Left lung (tissue), 10 donors: ENCODE measurements around the gene PPP1R26. TPM values are rescaled to one million over a fixed set of nuclear protein-coding genes. Genes with fewer than 3 reads are reported as not detected.

Experiments
- ATAC-seq: fragments of 200-7000 bp; cut with Tn5 transposase; one replicate; pipeline ENCODE4 v1.9.1; 2020; ENCODE audit warnings: moderate library complexity
- DNase-seq, 4 donors: peaks; one replicate each; pipeline ENCODE4 v3.0.0-alpha.2; 2013 to 2020
- H3K27ac ChIP-seq, 2 donors: fragments of 200-600 bp; sonication (generic) in 1 of 2; one replicate each; pipeline versions ENCODE4 v1.5.0 to v1.8.0; 2020 to 2021
- H3K27me3 ChIP-seq, 2 donors: fragments of 200-600 bp; sonication (generic) in 1 of 2; one replicate each; pipeline versions ENCODE4 v1.5.0 to v1.8.0; 2020 to 2021
- H3K36me3 ChIP-seq, 2 donors: fragments of 200-600 bp; sonication (generic) in 1 of 2; one replicate each; pipeline versions ENCODE4 v1.5.0 to v1.8.0; 2020 to 2021
- H3K4me1 ChIP-seq, 2 donors: fragments of 200-600 bp; one replicate each; pipeline ENCODE4 v1.8.0; 2021
- H3K4me3 ChIP-seq, 2 donors: fragments of 200-600 bp; sonication (generic) in 1 of 2; one replicate each; pipeline versions ENCODE4 v1.5.0 to v1.8.0; 2020 to 2021; ENCODE audit warnings: mild to moderate bottlenecking in 1 of 2
- H3K9me3 ChIP-seq, 2 donors: fragments of 200-600 bp; sonication (generic) in 1 of 2; one replicate each; pipeline versions ENCODE4 v1.5.0 to v1.8.0; 2020 to 2021
- intact Hi-C, 2 donors: fragments of 100-400 bp; cut with DNase I; formaldehyde crosslinking; loops; one replicate each; pipeline versions ENCODE4 v1.11.2 to v1.14.2; 2022
- polyA plus RNA-seq, 6 donors: library from polyadenylated mRNA; unstranded; fragments of 120-200 nt; gene quantifications; one replicate each; pipeline ENCODE4 v1.2.1, GENCODE V29; 2013; ENCODE audit not compliant: insufficient read length in 6 of 6
- total RNA-seq, 2 donors: library from RNA; stranded (reverse); fragmentation: NEBNext Ultra II Directional; extraction: Animal tissue kit (Norgen Biotek cat#: 25700); gene quantifications; one replicate each; pipeline ENCODE4 v1.2.1, GENCODE V29; 2021
- TF ChIP-seq, protein P1 (sequence below), 2 donors: fragments of 200-600 bp; sonication (generic) in 1 of 2; IDR thresholded peaks; one replicate each; pipeline versions ENCODE4 v1.5.0 to v1.8.0; 2021; ENCODE audit warnings: antibody characterized with exemption in 2 of 2
- donor health status: DM: no; HTN: yes; CAD: no.
- donor health status: DM: no; HTN: no; CAD: no.

PPP1R26 gene
- total and polyA plus RNA-seq, 8 donors = 18.1 to 37.7 (median 31.1) TPM

DNA sequence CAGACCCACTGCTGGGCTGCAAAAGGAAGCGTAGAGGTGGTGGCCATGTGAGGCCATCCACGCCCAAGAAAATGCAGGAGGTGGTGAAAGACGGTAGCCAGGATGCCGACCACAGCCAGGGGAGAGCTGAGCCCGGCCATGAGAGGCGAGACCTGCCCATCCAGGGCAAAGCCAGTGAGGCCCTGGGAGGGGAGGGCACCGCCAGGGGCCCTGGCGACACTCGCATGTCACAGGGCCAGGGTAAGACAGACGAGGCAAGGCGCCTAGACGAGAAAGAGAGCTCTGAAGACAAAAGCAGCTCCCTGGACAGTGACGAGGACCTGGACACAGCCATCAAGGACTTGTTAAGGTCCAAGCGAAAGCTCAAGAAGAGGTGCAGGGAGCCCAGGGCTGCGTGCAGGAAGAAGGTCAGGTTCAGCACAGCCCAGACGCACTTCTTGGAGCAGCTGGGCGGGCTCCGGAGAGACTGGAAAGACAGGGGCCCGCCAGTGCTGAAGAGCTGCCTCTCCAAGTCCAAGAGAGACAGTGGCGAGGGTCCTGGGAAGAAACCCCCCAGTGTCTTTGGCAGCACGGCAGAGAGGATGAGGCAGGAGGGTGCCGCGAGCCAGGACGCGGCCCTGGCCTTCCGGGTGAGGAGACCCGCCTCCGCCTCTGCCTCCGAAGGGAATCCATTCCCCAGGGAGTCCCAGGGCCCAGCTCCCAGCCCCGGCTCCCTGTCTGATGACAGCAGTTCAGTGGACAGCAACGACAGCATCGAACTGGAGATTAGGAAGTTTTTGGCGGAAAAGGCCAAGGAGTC lies 6.9 kb downstream of the PPP1R26 start:
- peaks cover 0 to 2% of the 10 kb centered on the region in 2 donors for H3K4me1 ChIP-seq
- peak in 1 of 4 donors; percentile 76 for DNase-seq
- no peaks in the 10 kb centered on the region for H3K9me3 ChIP-seq
- no peak overlapping the region for H3K4me3 ChIP-seq
- no peak overlapping the region for H3K27ac ChIP-seq
- intact Hi-C loops = no loop called here
- H3K27me3 ChIP-seq = peaks cover 0 to 4% of the 10 kb centered on the region in 2 donors
- TF ChIP-seq, protein P1, sequence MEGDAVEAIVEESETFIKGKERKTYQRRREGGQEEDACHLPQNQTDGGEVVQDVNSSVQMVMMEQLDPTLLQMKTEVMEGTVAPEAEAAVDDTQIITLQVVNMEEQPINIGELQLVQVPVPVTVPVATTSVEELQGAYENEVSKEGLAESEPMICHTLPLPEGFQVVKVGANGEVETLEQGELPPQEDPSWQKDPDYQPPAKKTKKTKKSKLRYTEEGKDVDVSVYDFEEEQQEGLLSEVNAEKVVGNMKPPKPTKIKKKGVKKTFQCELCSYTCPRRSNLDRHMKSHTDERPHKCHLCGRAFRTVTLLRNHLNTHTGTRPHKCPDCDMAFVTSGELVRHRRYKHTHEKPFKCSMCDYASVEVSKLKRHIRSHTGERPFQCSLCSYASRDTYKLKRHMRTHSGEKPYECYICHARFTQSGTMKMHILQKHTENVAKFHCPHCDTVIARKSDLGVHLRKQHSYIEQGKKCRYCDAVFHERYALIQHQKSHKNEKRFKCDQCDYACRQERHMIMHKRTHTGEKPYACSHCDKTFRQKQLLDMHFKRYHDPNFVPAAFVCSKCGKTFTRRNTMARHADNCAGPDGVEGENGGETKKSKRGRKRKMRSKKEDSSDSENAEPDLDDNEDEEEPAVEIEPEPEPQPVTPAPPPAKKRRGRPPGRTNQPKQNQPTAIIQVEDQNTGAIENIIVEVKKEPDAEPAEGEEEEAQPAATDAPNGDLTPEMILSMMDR (IDR thresholded peaks at IDR 0.05) = no peak
- H3K36me3 ChIP-seq = peaks cover 0 to 57% of the 10 kb centered on the region in 2 donors
- ATAC-seq = no peak

DNA sequence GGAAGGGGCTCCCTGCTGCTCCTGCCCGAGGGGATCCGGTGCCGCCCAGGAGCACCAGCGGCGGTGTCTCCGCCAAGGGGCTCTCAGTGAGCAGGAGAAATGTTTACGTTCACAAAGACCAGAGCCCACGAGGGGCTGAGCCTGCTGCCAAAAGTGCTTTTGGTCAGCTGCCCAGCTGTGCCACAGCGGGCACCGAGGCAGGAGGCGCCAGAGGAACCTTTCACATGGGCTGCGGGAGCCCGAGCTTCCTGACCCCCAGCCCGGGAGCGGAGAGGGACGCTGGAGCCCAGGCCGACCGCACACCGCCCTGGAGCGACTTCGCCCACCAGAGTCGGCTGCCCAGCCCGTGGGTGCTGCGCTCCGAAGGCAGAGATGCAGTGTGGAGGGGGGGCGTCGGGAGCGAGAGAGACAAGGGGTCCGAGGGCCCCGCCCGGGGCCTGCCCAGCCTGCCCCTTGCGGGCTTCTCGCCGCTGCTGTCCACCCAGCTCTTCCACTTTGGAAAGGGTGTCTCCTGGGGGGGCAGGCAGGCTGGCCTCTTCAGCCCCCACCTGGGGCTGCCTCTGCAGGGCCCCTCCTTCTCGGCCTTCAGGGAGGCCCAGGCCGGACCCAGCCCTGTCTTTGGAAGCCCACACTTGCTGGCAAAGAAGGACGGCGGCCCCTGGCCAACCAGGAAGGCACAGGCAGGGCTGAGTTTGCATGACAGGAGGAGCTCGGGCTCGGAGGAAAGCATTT lies 7.9 kb downstream of the PPP1R26 start:
- Histone ChIP-seq H3K9me3 (no peaks in the 10 kb centered on the region), H3K27ac (no peak overlapping the region), H3K4me3 (no peak overlapping the region), H3K27me3 (no peaks in the 10 kb centered on the region), H3K4me1 (no peaks in the 10 kb centered on the region), H3K36me3 (peaks cover 0 to 57% of the 10 kb centered on the region in 2 donors)
- TF ChIP-seq, protein P1 (IDR thresholded peaks at IDR 0.05) = no peak
- no peak for ATAC-seq
- intact Hi-C loops = no loop called here
- DNase-seq = peak in 1 of 4 donors; percentile 79

DNA sequence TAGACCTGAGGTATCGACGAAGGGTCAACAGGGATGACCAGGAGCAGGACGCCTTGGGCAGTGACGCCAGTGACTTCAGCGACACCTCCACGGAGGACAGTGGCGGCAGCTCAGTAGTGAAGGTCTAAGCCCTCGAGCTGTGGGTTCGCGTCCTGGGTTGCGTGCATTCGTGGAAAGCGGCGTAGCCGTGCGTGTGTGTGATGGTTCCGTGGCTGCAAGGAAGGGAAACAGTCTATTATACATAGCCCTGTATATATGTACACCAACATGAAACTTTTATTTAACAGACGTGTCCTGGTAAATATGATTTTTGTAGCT lies 8.4 kb downstream of the PPP1R26 start:
- Histone ChIP-seq H3K9me3 (no peaks in the 10 kb centered on the region), H3K4me3 (no peak overlapping the region), H3K27me3 (no peaks in the 10 kb centered on the region), H3K27ac (no peak overlapping the region), H3K36me3 (peaks cover 0 to 57% of the 10 kb centered on the region in 2 donors), H3K4me1 (no peaks in the 10 kb centered on the region)
- intact Hi-C loops = no loop called here
- TF ChIP-seq, protein P1 (IDR thresholded peaks at IDR 0.05) = no peak
- ATAC-seq (no peak), DNase-seq (no peak)

DNA sequence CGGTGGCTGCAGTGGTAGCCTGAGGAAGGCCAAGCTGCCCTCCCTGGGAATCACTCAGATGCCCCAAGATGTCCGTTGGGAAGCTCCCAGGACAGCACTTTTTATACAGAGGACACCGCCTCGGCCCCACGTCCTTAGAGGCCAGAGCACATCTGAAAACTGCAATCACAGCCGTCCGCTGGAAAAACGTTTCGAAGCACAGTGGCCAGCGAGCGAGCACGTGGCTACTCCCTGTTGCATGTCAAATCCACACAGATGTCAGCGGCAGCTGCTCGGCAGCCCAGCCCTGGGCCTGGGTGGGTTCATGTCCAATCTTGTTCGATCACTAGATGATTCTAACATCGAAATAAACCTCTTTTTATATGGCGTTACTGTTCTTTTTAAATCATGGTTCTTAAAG lies 8.9 kb downstream of the PPP1R26 start:
- no peaks in the 10 kb centered on the region for H3K4me1 ChIP-seq
- DNase-seq (peak in 1 of 4 donors; percentile 72), ATAC-seq (no peak)
- TF ChIP-seq, protein P1 (IDR thresholded peaks at IDR 0.05) = no peak
- H3K36me3 ChIP-seq = peaks cover 0 to 57% of the 10 kb centered on the region in 2 donors
- no peak overlapping the region for H3K4me3 ChIP-seq
- intact Hi-C loops = no loop called here
- H3K9me3 ChIP-seq = no peaks in the 10 kb centered on the region
- H3K27ac ChIP-seq = no peak overlapping the region
- H3K27me3 ChIP-seq = no peaks in the 10 kb centered on the region

DNA sequence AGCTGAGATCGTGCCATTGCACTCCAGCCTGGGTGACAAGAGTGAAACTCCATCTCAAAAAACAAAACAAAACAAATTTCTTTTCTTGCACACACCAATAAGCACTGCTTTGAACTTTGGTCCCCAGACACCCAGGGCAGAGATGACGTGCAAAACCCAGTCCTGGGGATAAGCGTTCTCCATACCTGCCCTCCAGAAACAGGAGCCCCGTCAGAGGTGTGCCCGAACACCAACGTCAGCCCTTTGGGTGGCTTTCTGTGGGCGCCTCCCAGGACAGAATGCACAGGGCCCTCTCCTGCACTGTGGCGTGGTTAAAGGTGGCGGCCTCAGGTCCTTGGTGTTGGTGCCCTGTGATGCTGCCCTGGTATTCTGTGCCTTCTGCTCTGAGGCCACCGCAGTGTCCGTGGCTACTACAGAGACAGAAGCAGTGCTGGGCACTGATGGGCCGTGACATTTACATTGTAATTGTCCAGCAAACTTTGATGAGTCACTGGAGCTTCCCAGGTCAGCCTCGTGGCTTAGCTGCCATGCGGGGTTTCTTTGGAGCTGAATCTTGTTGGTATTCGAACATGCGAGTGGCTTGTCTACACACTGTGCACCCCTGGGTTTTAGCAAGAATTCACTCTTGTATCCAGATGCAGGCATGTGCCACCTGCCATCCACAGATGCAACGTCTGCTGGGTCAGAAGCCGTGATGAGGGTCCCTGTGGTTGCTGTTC lies 9.8 kb downstream of the PPP1R26 start:
- DNase-seq = peak in 1 of 4 donors; percentile 49
- intact Hi-C loops = no loop called here
- H3K9me3 ChIP-seq = no peaks in the 10 kb centered on the region
- peaks cover 0 to 51% of the 10 kb centered on the region in 2 donors for H3K36me3 ChIP-seq
- H3K4me1 ChIP-seq = no peaks in the 10 kb centered on the region
- TF ChIP-seq, protein P1 (IDR thresholded peaks at IDR 0.05) = no peak
- ATAC-seq = no peak
- H3K4me3 ChIP-seq = no peak overlapping the region
- H3K27ac ChIP-seq = no peak overlapping the region
- no peaks in the 10 kb centered on the region for H3K27me3 ChIP-seq
